Germinal center (tissue), 1 donor: ENCODE results near the gene SMIM14.
"Not testable (repeated sequence)": the region's sequence is repeated elsewhere in the genome, so short reads cannot be mapped to it uniquely, and the experiment has no call there.

Experiments used
- DNase-seq: peaks from one replicate; pipeline ENCODE4 v3.0.0; 2012; ENCODE audit warnings: mixed read lengths, low spot score

Gene SMIM14

DNA sequence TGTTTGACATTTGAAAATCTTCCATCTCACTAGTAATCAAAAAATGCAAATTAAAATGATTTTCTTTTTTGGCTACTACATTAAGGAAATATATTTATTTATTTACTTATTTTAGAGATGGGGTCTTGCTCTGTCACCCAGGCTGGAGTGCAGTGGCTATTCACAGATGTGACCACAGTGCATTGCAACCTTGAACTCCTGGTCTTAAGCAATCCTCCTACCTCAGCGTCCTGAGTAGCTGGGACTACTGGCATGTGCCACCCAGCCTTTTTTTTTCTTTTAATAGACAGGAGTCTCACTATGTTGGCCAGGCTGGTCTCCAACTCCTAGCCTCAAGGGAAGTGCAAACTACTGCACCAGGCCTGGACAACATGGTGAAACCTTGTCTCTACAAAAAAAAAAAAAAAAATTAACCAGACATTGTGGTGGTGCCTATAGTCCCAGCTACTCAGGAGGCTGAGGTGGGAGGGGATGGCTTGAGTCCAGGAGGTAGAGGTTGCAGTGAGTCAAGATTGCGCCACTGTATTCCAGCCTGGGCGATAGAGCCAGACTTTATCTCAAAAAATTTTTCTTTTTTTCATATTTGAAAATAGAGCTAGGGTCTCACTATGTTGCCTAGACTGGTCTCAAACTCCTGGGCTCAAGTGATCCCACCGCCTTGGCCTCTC lies 4.4 kb upstream of the SMIM14 start:
- DNase-seq, result no peak

DNA sequence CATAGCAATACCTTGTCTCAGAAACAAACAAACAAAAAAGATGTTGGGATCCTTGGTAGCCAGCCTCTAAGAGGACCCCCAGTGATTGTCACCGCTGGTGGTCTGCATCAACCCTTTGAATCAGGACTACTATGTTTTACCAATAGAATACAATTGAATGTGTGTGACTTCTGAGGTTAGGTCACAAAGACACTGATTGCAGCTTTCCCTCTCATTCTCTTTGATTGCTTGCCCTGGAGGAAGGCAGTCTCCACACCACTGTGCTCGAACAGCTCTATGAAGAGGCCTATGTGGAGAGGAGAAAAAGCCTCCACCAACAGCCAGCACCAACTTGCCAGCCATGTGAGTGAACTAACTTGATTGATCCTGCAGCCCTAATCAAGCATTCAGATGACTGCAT lies 2.8 kb upstream of the SMIM14 start:
- no peak for DNase-seq

DNA sequence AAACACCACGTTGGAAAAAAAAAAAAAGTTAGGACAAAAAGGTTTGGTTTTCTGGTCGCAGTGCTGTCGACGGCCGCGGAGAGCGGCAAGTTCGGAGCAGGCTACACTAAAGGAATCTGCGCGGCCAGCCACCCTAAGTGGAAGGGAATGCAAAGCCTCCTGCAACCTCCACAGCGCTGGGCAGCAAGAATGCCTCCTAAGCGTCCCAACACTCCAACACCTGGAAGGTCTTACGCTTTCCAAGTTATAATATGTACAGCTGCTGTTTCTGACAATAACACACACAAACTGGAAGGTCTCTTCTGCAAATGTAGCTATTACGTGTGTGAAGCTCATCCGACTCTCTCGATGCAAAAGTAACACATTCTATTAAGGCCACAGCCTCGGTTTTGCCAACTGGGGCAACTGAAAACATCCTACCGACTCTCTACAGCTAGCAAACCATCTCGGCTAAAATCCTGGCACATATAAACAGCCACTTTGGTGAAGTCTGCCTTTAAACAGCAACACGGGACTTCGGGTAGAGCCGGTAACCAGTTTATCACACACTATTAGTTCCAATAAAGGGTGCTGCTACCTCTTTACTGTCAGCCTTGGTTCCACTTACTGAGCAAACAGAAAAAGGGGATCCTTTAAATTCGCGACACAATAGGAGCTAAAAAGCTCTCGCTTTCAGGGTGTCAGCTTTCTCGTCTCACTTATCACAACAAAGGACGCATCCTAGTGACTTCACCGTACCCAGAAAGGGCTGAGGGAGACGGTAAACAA lies 895 bp downstream of the SMIM14 start:
- peak; percentile 37 for DNase-seq

DNA sequence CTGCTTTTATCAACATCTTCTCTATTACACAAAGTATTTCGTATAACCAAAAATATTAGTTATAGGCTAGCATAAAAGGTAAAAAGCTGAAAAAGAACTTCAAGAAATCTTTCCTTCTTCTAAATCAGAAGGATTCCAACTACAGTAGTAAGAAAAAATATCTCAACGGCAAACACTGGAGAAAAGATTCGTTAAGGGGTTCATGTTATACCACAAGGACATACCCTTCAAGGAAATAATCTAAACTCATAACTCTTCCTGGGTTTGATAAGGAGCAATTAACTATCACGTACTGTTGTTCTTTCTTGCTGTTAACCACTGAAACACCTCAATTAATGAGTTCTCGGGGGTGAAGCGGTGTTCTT lies 1.5 kb downstream of the SMIM14 start:
- no peak for DNase-seq

DNA sequence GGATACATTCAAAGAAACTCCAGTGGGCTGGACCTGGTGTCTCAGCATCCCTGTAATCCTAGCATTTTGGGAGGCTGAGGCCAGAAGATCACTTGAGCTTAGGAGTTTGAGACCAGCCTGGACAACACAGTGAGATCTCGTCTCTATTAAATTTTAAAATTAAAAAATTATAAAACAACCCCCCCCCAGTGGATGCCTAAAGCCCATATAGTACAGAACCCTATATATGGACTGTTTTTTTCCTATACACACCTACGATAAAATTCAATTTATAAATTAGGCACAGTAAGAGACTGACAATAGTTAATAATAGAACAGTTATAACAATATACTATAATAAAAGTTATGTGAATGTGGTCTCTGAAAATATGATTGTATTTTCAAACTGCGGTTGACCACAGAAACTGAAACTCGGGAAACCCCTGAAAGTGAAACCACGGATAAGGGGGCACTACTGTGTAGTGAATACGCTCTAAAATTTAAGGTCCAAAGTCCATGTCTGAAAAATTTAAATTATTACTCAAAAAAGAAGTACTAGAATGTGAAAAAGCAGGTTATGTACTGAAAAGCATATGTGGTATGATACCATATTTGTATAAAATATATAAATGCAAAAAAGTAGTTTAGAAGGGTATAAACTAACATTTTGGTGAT lies 2.0 kb downstream of the SMIM14 start:
- no peak for DNase-seq

DNA sequence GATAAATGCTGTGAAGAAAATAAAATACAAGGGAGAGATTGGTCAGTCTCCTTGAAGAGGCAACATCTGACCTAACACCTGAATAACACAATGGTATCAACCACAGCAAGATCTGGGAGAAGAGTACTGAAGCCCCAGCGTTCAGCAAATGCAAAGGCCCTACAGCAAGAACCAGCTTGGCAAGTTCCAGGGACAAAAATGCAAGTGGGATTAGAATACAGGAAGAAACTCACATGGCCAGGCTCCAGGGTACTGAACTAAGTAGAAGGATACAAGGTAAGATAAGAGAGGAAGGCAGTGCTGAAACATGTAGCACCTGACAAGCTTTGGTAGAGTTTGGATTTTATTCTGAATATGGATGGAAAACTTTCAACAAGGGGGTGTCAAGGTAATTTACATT lies 3.6 kb downstream of the SMIM14 start:
- DNase-seq, result no peak

DNA sequence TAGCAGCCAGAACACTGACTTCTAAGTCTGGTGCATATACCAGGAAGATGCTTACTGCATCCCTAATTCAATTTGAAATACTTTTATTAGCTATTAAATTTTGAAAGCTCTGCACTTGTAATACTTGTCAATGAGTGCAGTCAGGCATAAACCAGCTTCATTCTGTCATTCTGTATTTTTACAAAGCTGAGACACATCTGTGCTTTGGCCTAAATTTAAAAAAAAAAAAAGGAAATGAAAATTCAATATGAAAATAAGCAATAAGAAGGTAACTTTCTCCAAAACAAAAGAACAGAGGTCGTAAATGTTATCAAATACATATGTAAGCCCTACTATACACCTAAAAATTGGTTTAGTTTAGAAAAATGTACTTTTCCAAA lies 7.0 kb downstream of the SMIM14 start:
- peak; percentile 47 for DNase-seq

DNA sequence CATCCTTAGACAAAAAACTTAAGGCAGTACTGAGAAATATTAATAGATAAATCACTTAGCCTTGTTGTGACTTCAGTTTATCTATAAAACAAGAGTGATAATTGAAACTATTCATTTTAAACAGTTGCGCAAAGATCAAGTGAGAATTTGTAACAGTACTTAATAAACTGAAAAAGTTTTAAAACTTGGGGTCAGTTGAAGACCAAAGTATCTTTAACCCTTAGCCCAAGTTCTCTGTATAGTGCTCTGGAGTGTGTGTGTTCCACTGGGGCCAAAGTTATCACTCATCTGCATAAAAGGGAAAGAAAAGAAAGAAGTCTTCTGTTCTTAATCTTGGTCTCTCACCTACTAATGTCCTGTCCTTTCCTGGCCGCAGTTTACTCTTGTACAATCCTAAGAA lies 11.3 kb downstream of the SMIM14 start:
- DNase-seq, result no peak

DNA sequence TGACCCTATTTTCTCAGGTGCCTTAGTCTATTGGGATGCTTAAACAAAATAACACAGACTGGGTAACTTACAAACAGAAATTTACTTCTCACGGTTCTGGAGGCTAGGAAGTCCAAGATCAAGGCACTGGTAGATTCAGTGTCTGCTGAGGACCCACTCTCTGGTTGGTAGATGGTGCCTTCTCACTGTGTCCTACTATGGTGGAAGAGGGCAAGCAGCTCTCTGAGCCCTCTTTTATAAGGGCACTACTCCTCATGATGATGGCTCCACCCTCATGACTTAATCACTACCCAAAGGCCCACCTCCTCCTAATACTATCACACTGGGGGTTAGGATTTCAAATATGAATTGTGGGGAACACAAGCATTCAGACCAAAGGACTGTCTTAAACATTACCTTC lies 11.8 kb downstream of the SMIM14 start:
- DNase-seq, result no peak

DNA sequence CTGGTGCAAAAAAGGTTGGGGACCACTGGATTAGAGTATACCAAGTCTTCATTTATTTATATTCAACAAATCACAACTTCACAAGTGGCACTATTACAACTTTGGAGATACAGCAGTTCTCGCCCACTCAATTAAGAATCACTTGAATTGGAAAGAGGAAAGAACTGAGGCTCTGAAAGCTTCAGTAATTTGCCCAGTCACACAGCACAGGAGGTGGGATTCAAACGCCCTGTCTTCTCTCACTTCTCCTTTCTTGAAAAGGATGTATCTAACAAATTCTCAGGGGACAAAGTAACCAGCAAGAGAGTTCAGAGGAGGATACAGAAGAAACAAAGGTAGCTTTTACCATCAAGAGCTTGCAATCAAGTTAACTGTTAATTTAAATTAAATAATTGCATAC lies 12.4 kb downstream of the SMIM14 start:
- DNase-seq, result peak; percentile 79

DNA sequence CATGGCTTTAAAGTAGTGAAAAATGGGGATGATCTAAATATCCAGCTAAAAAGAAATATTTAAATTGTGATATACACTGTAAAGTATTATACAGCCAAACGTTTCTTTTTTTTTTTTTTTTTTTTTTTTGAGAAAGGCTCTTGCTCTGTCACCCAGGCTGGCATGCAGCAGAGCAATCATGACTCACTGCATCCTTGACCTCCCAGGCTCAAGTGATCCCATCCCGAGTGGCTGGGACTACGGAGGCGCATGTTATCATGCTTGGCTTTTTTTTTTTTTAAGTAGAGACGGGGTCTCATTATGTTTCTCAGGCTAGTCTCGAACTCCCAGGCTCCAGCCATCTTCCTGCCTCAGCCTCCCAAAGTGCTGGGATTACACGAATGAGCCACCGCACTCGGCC lies 17.1 kb downstream of the SMIM14 start:
- DNase-seq, result no peak

DNA sequence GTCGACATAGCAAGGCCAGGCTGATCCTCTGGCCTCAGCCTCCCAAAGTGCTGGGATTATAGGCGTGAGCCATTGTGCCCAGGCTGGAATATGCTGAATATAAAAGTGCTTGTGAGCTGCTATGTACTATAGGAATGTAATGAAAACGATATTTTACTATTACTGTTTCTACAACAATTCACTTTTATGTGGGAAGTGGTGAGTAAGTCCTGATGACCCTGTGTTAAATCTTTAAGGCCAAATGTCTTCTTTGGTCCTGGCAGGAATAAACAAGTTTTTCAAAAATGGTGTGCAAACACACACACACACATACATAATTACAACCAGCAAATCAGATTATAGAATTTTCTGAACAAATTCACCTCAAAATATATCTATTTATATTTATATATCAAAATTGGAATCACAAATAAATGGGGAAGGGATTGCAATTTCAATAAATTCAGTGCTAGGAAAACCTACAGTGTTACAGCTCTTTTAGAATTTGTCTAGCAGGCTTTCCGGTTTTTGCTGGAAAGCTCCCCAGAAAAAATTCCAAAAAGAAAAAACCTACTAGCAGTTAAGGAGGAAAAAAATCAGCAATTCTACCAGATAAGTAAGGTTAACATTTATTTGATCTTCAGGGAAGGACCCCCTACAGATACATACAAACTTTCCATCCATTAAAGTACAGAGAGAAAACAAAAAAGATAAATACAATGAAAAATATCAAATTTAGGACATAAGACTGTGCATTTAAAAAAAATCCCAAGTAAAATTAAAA lies 17.9 kb downstream of the SMIM14 start:
- no peak for DNase-seq

DNA sequence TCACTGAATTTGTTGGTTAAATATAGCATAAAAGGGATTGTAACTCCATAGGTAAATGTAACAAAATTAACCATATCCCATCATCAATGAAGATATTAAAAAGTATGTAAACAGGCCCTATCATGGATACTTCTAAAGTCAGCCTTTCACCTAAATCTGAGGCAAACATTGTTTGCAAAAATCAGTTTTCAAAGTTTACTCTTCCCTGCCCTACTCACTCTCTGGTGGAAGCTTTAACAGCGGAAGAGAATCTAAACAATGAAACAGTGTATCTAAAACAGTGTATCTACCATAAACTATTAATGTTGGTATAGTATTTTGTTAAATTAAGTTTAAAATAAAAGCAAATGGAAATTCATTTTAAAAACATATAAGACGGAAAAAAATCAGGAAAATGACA lies 21.1 kb downstream of the SMIM14 start:
- DNase-seq, result no peak

DNA sequence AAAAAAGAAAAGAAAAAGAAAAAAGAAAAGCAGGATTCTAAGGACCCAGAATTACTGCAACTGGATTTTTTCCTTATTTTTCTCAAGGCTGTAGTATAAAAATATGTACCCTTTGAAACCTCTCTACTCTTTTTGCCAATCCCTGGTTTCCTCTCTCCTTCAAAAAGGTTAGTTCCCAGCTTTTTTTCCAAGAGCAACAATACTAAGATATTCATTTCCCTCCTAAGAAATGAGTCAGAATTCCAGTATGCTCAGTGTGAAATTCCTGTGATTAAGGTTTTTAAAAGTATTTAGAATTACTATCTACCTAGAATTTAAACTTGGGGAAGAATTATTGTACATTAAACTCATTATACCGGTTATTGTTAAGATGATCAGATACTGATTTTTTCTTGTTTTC lies 22.0 kb downstream of the SMIM14 start:
- DNase-seq, result no peak

DNA sequence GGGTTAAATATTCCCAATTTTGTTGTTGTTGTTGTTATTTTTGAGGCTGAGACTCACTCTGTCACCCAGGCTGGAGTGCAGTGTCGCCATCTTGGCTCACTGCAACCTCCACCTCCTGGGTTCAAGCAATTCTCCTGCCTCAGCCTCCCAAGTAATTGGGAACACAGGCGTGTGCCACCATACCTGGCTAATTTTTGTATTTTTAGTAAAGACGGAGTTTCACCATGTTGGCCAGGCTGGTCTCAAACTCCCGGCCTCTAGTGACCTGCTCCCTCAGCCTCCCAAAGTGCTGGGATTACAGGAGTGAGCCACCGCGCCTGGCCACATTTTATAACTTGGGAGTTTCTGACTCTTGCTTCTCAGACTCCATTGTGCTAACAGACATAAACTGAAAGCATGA lies 22.6 kb downstream of the SMIM14 start:
- DNase-seq, result not testable (repeated sequence)

DNA sequence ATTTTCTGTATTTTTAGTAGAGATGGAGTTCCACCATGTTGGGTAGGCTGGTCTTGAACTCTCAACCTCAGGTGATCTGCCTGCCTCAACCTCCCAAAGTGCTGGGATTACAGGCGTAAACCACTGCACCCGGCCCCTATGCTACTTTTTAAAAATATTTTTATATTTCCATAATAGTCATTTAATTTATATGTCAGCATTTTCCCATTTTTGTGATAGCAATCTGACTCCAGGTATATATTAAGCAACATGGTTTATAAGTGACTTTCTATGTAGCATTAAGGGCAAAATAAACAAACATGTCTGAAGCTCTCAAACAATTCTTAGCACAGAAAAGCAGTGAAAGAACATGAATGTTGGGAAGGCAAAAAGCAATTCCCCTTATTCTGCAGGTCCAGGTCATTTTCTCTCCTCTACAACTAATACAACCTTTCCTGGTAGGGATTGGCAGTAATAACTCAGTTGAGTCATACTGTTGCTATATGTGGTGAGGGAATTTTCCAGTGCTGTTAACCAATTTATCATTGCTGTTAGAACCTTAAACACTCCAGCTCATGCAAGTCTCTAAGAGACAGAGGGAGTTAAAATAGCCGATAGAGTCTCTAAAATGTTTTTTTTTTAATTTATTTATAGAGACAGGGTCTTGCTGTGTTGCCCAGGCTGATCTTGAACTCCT lies 24.0 kb downstream of the SMIM14 start:
- DNase-seq, result no peak

DNA sequence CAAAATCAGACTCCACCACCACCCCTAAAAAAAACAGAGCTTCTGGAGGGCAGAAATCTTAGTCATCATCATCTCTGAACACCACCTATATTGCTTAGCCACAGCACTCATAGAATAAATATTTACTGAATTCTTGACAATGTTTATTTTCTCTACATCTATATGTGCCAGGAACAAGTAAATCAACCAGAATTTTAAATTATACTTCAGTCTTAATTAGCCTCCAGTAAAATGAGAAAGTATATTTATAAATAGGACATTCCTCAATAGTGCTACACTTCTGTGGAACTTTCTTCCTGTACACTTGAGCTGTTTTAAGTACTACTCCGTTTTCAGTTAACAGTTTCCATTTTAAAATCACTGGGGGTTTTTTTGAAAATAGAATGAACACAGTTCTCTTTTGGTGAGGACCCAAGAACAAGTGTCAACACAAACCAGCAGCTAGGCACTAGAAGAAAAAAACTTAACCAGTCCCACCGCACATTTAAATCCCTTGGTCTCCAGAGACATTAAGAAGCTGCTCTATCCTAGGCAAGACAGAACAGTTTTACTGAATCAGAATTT lies 25.5 kb downstream of the SMIM14 start:
- peak; percentile 55 for DNase-seq

DNA sequence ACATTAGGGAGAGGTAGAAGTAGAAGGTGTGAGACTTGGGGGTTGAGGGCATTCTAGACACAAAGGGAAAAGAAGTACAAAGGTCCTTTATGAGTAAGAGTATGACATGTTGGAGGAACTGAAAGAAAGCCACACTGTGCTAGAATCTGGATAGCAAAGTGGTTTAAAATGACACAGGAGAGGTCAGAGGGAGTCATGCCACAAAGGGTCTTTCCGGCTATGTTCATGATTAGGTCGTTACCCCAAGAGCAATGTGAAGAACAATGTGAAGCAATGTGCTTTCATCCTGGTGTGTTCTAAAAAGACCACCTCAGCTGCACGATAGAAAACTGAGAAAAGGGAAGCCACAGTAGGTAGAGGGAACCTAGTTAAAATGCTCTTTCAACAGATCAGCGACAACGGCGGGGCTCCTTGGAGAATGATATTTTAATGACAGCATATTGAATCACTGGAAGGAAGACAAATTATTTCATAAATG lies 29.2 kb downstream of the SMIM14 start:
- no peak for DNase-seq

DNA sequence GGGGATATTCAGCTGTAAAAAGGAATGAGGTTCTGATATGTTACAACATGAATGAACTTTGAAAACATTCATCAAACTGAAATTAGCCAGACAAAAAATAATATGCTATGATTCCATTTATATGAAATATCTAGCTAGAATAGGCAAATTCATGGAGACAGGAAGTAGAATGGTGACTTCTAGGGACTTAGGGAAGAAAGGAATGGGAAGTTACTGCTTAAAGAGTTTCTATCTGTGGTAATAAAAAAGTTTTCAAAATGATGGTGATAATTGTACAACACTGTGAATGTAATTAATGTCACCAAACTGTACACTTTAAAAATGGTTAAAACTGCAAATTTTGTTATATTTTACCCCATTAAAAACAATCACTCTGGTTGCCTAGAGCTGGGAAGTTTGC lies 30.2 kb downstream of the SMIM14 start:
- DNase-seq, result no peak

DNA sequence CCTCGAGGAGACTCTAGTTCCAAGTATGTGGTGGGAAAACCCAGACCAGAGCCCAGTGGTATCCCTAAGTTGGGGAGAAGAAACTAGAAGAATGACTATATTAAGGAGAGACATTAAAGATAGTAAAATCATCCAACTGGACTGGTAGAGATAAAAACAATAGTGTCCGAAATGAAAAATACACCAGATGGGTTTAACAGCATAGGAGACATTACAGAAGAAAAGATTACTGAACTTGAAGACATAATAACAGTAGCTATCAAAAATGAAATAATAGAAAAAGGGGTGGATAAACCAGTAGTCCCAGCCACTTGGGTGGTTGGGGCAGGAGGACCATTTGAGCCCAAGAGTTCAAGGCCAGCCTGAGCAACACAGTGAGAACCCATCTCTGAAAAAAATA lies 31.9 kb downstream of the SMIM14 start:
- DNase-seq, result no peak

DNA sequence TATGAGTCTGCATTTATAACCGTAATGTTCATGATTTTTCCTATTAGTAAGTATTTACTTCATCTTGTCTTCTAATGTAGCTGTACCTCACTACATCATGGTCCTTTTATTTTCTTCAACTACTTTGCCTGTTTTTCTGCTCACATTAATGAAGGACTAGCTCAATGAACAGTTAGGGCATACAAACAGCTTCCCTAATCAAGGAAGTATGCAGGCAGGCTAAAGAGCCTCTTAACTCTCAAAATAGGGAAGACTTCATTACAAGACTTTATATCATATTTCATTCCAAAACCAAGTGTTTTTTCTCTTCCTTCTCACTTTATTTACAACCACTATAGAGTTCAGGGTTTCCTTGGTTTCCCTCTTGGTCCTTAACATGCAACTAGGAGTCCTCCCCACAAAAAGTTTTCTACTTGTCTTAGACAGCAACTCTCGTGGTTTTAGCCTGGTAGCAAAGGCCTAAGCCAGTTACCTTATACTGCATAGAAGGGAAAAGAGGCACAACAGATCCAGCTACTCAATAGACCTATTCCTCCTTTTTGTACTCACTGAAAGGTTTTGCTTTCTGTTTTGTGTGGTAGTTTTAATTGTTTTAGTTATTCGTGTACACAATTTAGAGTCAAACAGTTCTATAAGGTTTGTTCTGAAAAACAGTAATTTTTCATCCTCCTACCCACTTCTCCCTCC lies 40.8 kb downstream of the SMIM14 start:
- DNase-seq, result no peak
